Measurements from ENCODE around the gene SLC26A2.

Gene SLC26A2

GRCh38 chr5:149962601-149963300 lies 2.2 kb downstream of the SLC26A2 start (continued):
- peak; percentile 25; the same call in 1 of the 2 replicates for TF ChIP-seq TSHZ1 (tag by site-specific recombination; IDR thresholded peaks at IDR 0.05; ENCODE audit: borderline replicate concordance)
- TF ChIP-seq ZNF202 (tag by site-specific recombination; IDR thresholded peaks at IDR 0.05; ENCODE audit: borderline replicate concordance): peak; percentile 98
- TF ChIP-seq RBAK (tag by site-specific recombination; IDR thresholded peaks at IDR 0.05): 0 out of 2 replicates have a peak, but pooled peaks have one; percentile 72
- no peak for TF ChIP-seq ZNF169 (tag by site-specific recombination; IDR thresholded peaks at IDR 0.05)
- no peak for TF ChIP-seq ZNF621 (tag by site-specific recombination; IDR thresholded peaks at IDR 0.05)
- TF ChIP-seq ZNF362 (tag by site-specific recombination; IDR thresholded peaks at IDR 0.05): no peak; the same call in 1 of the 2 replicates
- no peak for TF ChIP-seq SP2 (tag by site-specific recombination; IDR thresholded peaks at IDR 0.05)
- TF ChIP-seq GFI1B (tag by site-specific recombination; IDR thresholded peaks at IDR 0.05): peak; percentile 64; the same call in 1 of the 2 replicates
- TF ChIP-seq ZNF610 (tag by site-specific recombination; IDR thresholded peaks at IDR 0.05; ENCODE audit: borderline replicate concordance): no peak
- TF ChIP-seq PBX3 (CRISPR knock-in tag; IDR thresholded peaks at IDR 0.05): no peak
- TF ChIP-seq ZBTB20 (tag by site-specific recombination; IDR thresholded peaks at IDR 0.05): no peak
- TF ChIP-seq ZNF19 (tag by site-specific recombination; IDR thresholded peaks at IDR 0.05; ENCODE audit: low read depth): peak; percentile 85; the same call in 1 of the 2 replicates
- no peak for TF ChIP-seq ZFP41 (tag by site-specific recombination; IDR thresholded peaks at IDR 0.05; ENCODE audit: borderline replicate concordance)
- TF ChIP-seq ZSCAN5A (tag by site-specific recombination; IDR thresholded peaks at IDR 0.05): no peak
- TF ChIP-seq AEBP2 (tag by site-specific recombination; IDR thresholded peaks at IDR 0.05; ENCODE audit: borderline replicate concordance): 0 out of 2 replicates have a peak, but pooled peaks have one; percentile 77
- TF ChIP-seq ZNF473 (tag by site-specific recombination; IDR thresholded peaks at IDR 0.05): no peak
- TF ChIP-seq ZNF394 (tag by site-specific recombination; IDR thresholded peaks at IDR 0.05; ENCODE audit: borderline replicate concordance): peak; percentile 98
- TF ChIP-seq HOXC10 (CRISPR knock-in tag; IDR thresholded peaks at IDR 0.05): no peak
- TF ChIP-seq ZBTB11 (tag by site-specific recombination; conservative IDR thresholded peaks at IDR 0.05; ENCODE audit: low read depth): peak; percentile 83
- TF ChIP-seq ZNF48 (tag by site-specific recombination; IDR thresholded peaks at IDR 0.05): no peak
- TF ChIP-seq SETDB1 (IDR thresholded peaks at IDR 0.05; ENCODE audit: insufficient read length, low read length): no peak
- TF ChIP-seq ZNF658 (tag by site-specific recombination; IDR thresholded peaks at IDR 0.05): no peak
- no peak for TF ChIP-seq GLI4 (tag by site-specific recombination; IDR thresholded peaks at IDR 0.05)
- no peak for TF ChIP-seq ZBTB17 (tag by site-specific recombination; IDR thresholded peaks at IDR 0.05)
- no peak for TF ChIP-seq ZBTB6 (tag by site-specific recombination; IDR thresholded peaks at IDR 0.05)

Data from HEK293 (cell line).